Ishikawa (cell line): ENCODE results near the gene BET1.

ENCODE experiments used
- CEBPB ChIP-seq: IDR thresholded peaks from 2 replicates; pipeline ENCODE4 v1.6.1; 2012
- CREB1 ChIP-seq: IDR thresholded peaks from 2 replicates; pipeline ENCODE4 v1.6.1; 2012; ENCODE audit warnings: low read depth
- EGR1 ChIP-seq: IDR thresholded peaks from 2 replicates; pipeline ENCODE4 v1.6.1; 2012
- EP300 ChIP-seq: IDR thresholded peaks from 2 replicates; pipeline ENCODE4 v1.6.1; 2012; ENCODE audit warnings: borderline replicate concordance
- FOXM1 ChIP-seq: IDR thresholded peaks from 2 replicates; pipeline ENCODE4 v1.6.1; 2012; ENCODE audit warnings: low read depth, borderline replicate concordance
- MAX ChIP-seq: IDR thresholded peaks from 2 replicates; pipeline ENCODE4 v1.6.1; 2012
- NFIC ChIP-seq: IDR thresholded peaks from 2 replicates; pipeline ENCODE4 v1.6.1; 2012
- RAD21 ChIP-seq: IDR thresholded peaks from 2 replicates; pipeline ENCODE4 v1.6.1; 2012; ENCODE audit warnings: low read depth
- REST ChIP-seq: IDR thresholded peaks from 2 replicates; pipeline ENCODE4 v1.6.1; 2012; ENCODE audit warnings: low read depth, mild to moderate bottlenecking
- TAF1 ChIP-seq: IDR thresholded peaks from 2 replicates; pipeline ENCODE4 v1.6.1; 2012; ENCODE audit warnings: low read depth, mild to moderate bottlenecking
- TCF12 ChIP-seq: IDR thresholded peaks from 2 replicates; pipeline ENCODE4 v1.6.1; 2012; ENCODE audit warnings: low read depth
- TEAD4 ChIP-seq: IDR thresholded peaks from 2 replicates; pipeline ENCODE4 v1.6.1; 2012
- YY1 ChIP-seq: IDR thresholded peaks from 2 replicates; pipeline ENCODE4 v1.6.1; 2012; ENCODE audit warnings: low read depth
- ZBTB7A ChIP-seq: IDR thresholded peaks from 2 replicates; pipeline ENCODE4 v1.6.1; 2012; ENCODE audit warnings: low read depth
- TF ChIP-seq, protein P1 (sequence below): IDR thresholded peaks from 2 replicates; pipeline ENCODE4 v1.6.1; 2012

The BET1 gene

DNA sequence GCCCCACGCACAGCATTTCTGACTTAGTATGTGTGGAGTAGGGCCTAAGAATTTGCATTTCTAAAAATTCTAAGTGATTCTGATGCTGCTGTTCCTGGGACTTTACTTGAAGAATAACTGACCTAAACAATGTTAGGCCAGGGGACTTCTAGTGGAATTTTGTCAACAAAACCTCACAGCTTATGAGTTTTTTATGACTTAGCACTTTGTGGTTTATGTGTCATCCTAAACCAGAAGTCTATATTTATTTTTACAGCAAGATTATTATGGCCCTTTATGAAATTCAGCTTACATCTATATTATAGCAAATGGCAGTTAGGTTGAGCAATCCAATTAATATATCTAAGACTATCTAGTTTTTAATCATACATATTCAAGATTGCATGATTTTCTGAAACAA, 24.6 kb upstream of the BET1 start:
- TF ChIP-seq EGR1 (no peak), NFIC (no peak), YY1 (no peak), CEBPB (no peak), MAX (no peak), FOXM1 (no peak), TEAD4 (no peak), CREB1 (no peak), RAD21 (no peak), EP300 (no peak), TAF1 (no peak), TCF12 (no peak)

GRCh38 chr7:94022550-94022949, 18.4 kb upstream of the BET1 start:
- TF ChIP-seq FOXM1 (no peak), TEAD4 (no peak), EP300 (no peak)

- TF ChIP-seq YY1 (no peak), CEBPB (no peak), ZBTB7A (no peak), MAX (no peak), REST (no peak), TEAD4 (no peak), NFIC (no peak), TAF1 (no peak), EP300 (no peak), CREB1 (no peak), FOXM1 (no peak), TCF12 (no peak)
- TF ChIP-seq, protein P1, sequence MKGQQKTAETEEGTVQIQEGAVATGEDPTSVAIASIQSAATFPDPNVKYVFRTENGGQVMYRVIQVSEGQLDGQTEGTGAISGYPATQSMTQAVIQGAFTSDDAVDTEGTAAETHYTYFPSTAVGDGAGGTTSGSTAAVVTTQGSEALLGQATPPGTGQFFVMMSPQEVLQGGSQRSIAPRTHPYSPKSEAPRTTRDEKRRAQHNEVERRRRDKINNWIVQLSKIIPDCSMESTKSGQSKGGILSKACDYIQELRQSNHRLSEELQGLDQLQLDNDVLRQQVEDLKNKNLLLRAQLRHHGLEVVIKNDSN = no peak
These were observed 12.6 kb upstream of the BET1 start for GRCh38 chr7:94016786-94017185.

DNA sequence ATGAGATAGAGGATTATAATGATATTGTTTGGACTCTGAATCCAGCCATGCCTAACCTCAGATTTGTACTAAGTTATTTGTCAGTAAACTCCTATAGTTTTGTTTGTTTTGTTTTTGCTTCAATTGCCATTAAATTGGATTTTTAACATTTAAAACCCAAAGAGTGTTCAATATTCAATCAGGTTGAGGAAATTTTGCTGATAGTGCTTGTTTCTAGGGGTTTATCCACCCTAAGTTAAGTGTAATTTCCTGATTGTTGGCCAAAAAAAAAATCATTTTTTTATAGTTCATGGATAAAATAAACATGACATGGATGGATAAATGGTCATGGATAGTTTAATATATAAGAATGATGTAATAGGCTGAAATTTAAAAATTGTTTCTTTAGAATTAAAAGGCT, 11.4 kb upstream of the BET1 start:
- TF ChIP-seq FOXM1 (no peak), REST (no peak), EP300 (no peak), MAX (no peak), CEBPB (no peak), CREB1 (no peak)

DNA sequence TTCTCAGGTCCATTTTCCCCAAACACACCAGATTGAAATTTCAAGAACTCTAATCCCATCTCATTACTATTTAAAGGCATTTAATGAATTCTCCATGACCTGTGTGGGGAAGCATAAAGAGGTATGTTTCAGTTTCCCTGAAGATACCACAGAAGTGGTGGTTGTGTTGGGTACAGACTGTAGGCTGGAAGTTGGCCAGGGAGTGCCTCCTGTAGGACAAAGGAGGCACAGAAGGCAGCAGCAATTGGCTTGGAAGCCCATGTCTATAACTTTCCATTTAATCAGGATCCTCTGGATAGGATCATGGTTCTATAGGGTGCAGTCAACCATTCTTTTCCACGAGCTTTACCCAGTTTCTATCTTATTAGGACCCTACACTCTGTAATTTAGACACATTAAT, 8.6 kb upstream of the BET1 start:
- TF ChIP-seq TEAD4 (no peak), RAD21 (peak; percentile 22)

DNA sequence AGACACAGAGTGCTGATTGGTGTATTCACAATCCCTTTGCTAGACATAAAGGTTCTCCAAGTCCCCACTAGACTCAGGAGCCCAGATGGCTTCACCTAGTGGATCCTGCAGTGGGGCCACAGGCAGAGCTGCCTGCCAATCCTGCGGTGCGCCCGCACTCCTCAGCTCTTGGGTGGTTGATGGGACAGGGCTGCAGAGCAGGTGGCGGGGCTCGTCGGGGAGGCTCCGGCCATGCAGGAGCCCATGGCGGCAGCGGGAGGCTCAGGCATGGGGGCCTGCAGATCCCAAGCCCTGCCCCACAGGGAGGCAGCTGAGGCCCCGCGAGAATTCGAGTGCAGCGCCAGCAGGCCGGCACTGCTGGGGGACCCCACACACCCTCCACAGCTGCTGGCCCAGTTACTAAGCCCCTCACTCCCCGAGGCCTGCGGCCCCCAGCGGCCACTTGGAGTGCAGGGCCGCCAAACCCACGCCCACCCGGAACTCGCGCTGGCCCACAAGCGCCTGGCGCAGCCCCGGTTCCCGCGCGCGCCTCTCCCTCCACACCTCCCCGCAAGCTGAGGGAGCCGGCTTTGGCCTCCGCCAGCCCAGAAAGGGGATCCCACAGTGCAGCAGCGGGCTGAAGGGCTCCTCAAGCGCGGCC, 7.7 kb upstream of the BET1 start:
- TF ChIP-seq FOXM1 = no peak
- no peak for TF ChIP-seq TAF1
- TF ChIP-seq ZBTB7A = no peak
- TF ChIP-seq TEAD4 = no peak
- no peak for TF ChIP-seq MAX
- TF ChIP-seq EGR1 = no peak
- TF ChIP-seq EP300 = no peak
- no peak for TF ChIP-seq TCF12
- no peak for TF ChIP-seq RAD21
- TF ChIP-seq CREB1 = no peak
- TF ChIP-seq, protein P1 = no peak
- no peak for TF ChIP-seq REST
- no peak for TF ChIP-seq YY1
- TF ChIP-seq CEBPB = no peak
- TF ChIP-seq NFIC = no peak
